GM12878 (cell line): ENCODE data around the gene SLC2A8. TPM values are rescaled to one million over a fixed set of nuclear protein-coding genes. Genes with fewer than 3 reads are reported as not detected.

Experiments
- ATAC-seq: fragments of 200-7000 bp; cut with Tn5 transposase; 3 replicates; pipeline ENCODE4 v1.9.1; 2020; ENCODE audit warnings: mild to moderate bottlenecking, moderate library complexity
- BruUV-seq: library from RNA; stranded (reverse); fragments of 400-500 nt; replicated peaks from 2 replicates; lab custom pipeline; 2021; lab: Mats Ljungman, UMichigan
- CTCF ChIA-PET: fragments of 300-600 bp; sonication (Branson Sonifier 250); formaldehyde crosslinking; extraction: SDS; loops from one replicate; lab custom pipeline; 2021; ENCODE audit warnings: inconsistent platforms; lab: Yijun Ruan, JAX
- POLR2A ChIA-PET: fragments of 350-600 bp; formaldehyde crosslinking; extraction: SDS; loops from one replicate; lab custom pipeline; 2021; ENCODE audit warnings: inconsistent platforms; lab: Charles Lee
- RAD21 ChIA-PET: fragments of 300-600 bp; sonication (Branson Sonifier 250); formaldehyde crosslinking; loops from one replicate; lab custom pipeline; 2023; ENCODE audit warnings: antibody characterized with exemption; ENCODE audit not compliant: unreplicated experiment; lab: Charles Lee
- SMC1A ChIA-PET: fragments of 300-600 bp; sonication (Branson Sonifier 250); formaldehyde crosslinking; loops from one replicate; lab custom pipeline; 2023; ENCODE audit not compliant: unreplicated experiment, uncharacterized antibody; lab: Charles Lee
- DNase-seq: peaks from one replicate; pipeline ENCODE4 v3.0.0-alpha.2; 2011; ENCODE audit warnings: low read depth, low spot score
- FAIRE-seq: peaks from 3 replicates; lab custom pipeline; 2011; peaks lifted over from hg19 to GRCh38; lab: Jason Lieb, UNC
- H2AFZ ChIP-seq: 2 replicates; pipeline ENCODE4 v1.6.0; 2011; ENCODE audit warnings: low read depth, low read length, control low read depth; ENCODE audit not compliant: control insufficient read depth
- H3K27ac ChIP-seq: 2 replicates; pipeline ENCODE4 v1.5.1; 2011; ENCODE audit warnings: control low read depth; ENCODE audit not compliant: control insufficient read depth, insufficient read depth
- H3K27me3 ChIP-seq, 2 experiments: replicated peaks in 1 of 2; 2 replicates each; pipeline versions ENCODE4 v1.6.0 to v1.6.1; 2011; ENCODE audit warnings: low read length in 1 of 2; ENCODE audit not compliant: control insufficient read depth in 2 of 2, insufficient read depth in 2 of 2
- H3K36me3 ChIP-seq, 2 experiments: 2 replicates each; pipeline ENCODE4 v1.5.1; 2011; ENCODE audit warnings: low read length in 1 of 2; ENCODE audit not compliant: control insufficient read depth in 2 of 2, insufficient read depth in 2 of 2
- H3K4me1 ChIP-seq: 2 replicates; pipeline ENCODE4 v1.6.1; 2011; ENCODE audit warnings: mild to moderate bottlenecking, low read length, moderate library complexity, mixed read lengths; ENCODE audit not compliant: control insufficient read depth, insufficient read depth
- H3K4me2 ChIP-seq: 2 replicates; pipeline ENCODE4 v1.6.0; 2011; ENCODE audit warnings: control low read depth; ENCODE audit not compliant: control insufficient read depth, insufficient read depth
- H3K4me3 ChIP-seq: fragments of 200-600 bp; sonication (generic); 2 replicates; pipeline ENCODE4 v1.5.1; 2016
- H3K79me2 ChIP-seq: 2 replicates; pipeline ENCODE4 v1.6.0; 2011; ENCODE audit warnings: low read length; ENCODE audit not compliant: control insufficient read depth, insufficient read depth
- H3K9ac ChIP-seq: 2 replicates; pipeline ENCODE4 v1.8.0; 2011; ENCODE audit warnings: low read length, control low read depth, mixed read lengths; ENCODE audit not compliant: control insufficient read depth, insufficient read depth
- H3K9me3 ChIP-seq: replicated peaks from 3 replicates; pipeline ENCODE4 v1.5.1; 2011; ENCODE audit warnings: mild to moderate bottlenecking, low read length; ENCODE audit not compliant: control insufficient read depth, insufficient read depth
- H4K20me1 ChIP-seq: 2 replicates; pipeline ENCODE4 v1.6.0; 2011; ENCODE audit not compliant: control insufficient read depth, insufficient read depth
- BRCA1 ChIP-seq: IDR thresholded peaks from 2 replicates; pipeline ENCODE4 v1.6.1; 2011; ENCODE audit warnings: low read depth, low read length, improper control_type of control experiment
- CEBPB ChIP-seq, 2 experiments: fragments of 150-350 bp in 1 of 2; IDR thresholded peaks; 2 replicates each; pipeline ENCODE4 v1.6.1; 2012 to 2014; ENCODE audit warnings: low read depth in 2 of 2, low read length in 2 of 2, borderline replicate concordance in 1 of 2, inconsistent platforms in 1 of 2
- MAX ChIP-seq: IDR thresholded peaks from 2 replicates; pipeline ENCODE4 v1.6.1; 2012; ENCODE audit warnings: low read depth, low read length, improper control_type of control experiment
- POLR2A ChIP-seq: IDR thresholded peaks from 2 replicates; pipeline ENCODE4 v1.6.1; 2011; ENCODE audit warnings: low read depth, mild to moderate bottlenecking, low read length
- SP1 ChIP-seq: IDR thresholded peaks from one replicate; pipeline ENCODE4 v1.6.1; 2011; ENCODE audit warnings: low read depth, low read length
- SUZ12 ChIP-seq: fragments of 200-600 bp; sonication (generic); IDR thresholded peaks from one replicate; pipeline ENCODE4 v1.6.1; 2018; ENCODE audit warnings: antibody characterized with exemption, mild to moderate bottlenecking; ENCODE audit not compliant: unreplicated experiment
- ZBED1 ChIP-seq: IDR thresholded peaks from 2 replicates; pipeline ENCODE4 v1.6.1; 2016; ENCODE audit warnings: borderline replicate concordance
- ZNF207 ChIP-seq: fragments of 450-650 bp; IDR thresholded peaks from 2 replicates; pipeline ENCODE4 v1.6.1; 2014; ENCODE audit warnings: antibody characterized with exemption, mild to moderate bottlenecking, borderline replicate concordance
- ZNF24 ChIP-seq: fragments of 450-650 bp; IDR thresholded peaks from 2 replicates; pipeline ENCODE4 v1.6.1; 2017; ENCODE audit warnings: antibody characterized with exemption, mild to moderate bottlenecking
- ZNF622 ChIP-seq: fragments of 450-650 bp; IDR thresholded peaks from 2 replicates; pipeline ENCODE4 v1.6.1; 2017; ENCODE audit warnings: mild to moderate bottlenecking, inconsistent platforms
- WGBS: methylation state at CpG from one replicate; pipeline ENCODE4 v1.1.6; 2016; ENCODE audit warnings: low lambda C conversion rate; ENCODE audit not compliant: insufficient replicate concordance, insufficient coverage; ENCODE audit errors: missing lambda C conversion rate; 5-methylcytosine and 5-hydroxymethylcytosine counted together
- in situ Hi-C: fragments of 300-500 bp; cut with MboI; formaldehyde crosslinking; loops from 9 replicates; pipeline ENCODE4 v1.14.3; 2018; ENCODE audit warnings: mixed read lengths
- intact Hi-C: fragments of 100-400 bp; cut with micrococcal nuclease; formaldehyde crosslinking; loops from one replicate; pipeline ENCODE4 v1.14.2; 2022; ENCODE audit not compliant: unreplicated experiment
- polyA plus RNA-seq, 11 experiments: library from polyadenylated mRNA; depleted of rRNA in 4 of 11; unstranded in 6 of 11; stranded (reverse) in 5 of 11; fragments of >200 nt; fragmentation: Nextera tagmentation in 4 of 11; fragmentation: Illumina TruSeq in 1 of 11; extraction: Ambion mirVana in 4 of 11; extraction: Trizol in 1 of 11; gene quantifications; 1 replicate in 1 of 11; 2 replicates in 10 of 11; pipeline versions ENCODE4 v1.2.1 to v1.2.3, GENCODE V29; 2011 to 2016; ENCODE audit warnings: inconsistent platforms in 2 of 11, missing spikeins in 2 of 11, low read depth in 1 of 11
- total RNA-seq, 4 experiments: library from RNA; depleted of rRNA in 3 of 4; stranded (reverse); fragments of >200 nt in 3 of 4; fragmentation: Illumina TruSeq in 1 of 4; extraction: Trizol in 1 of 4; gene quantifications; 2 replicates each; pipeline versions ENCODE4 v1.2.1 to v1.2.3, GENCODE V29; 2013 to 2021
- TF ChIP-seq, protein P1 (sequence below): fragments of 450-650 bp; IDR thresholded peaks from 2 replicates; pipeline ENCODE4 v1.6.1; 2016; ENCODE audit warnings: mild to moderate bottlenecking

The SLC2A8 gene
- total and polyA plus RNA-seq, 10 of the 15 experiments (the other 5 are each of a cell fraction or from before 2014, with no cell fraction given), result 0.31 to 22.7 (median 10.0) TPM

GRCh38 chr9:127392166-127392565 lies 4.8 kb upstream of the SLC2A8 start:
- BruUV-seq, result no TSS peak
- Histone ChIP-seq H3K36me3 (no peaks in the 10 kb centered on the region), H3K4me2 (no peak overlapping the region), H3K4me1 (peaks cover 32% of the 10 kb centered on the region), H3K9ac (no peak overlapping the region), H3K27ac (no peak overlapping the region), H3K27me3 (no peaks in the 10 kb centered on the region), H3K4me3 (no peak overlapping the region), H3K9me3 (no peaks in the 10 kb centered on the region), H2AFZ (no peak overlapping the region)
- ChIA-PET CTCF (no interaction called here), POLR2A (no interaction called here), RAD21 (no interaction called here), SMC1A (interaction anchor here (1.1 kb wide), 1 partner anchor 12 kb away, joined by 3 read pairs; no protein-coding TSS in a partner anchor)
- FAIRE-seq (no peak), ATAC-seq (no peak), DNase-seq (no peak)
- in situ Hi-C loops, result no loop called here
- WGBS, result 52% methylated on average over 5 of the region's 5 CpGs
- TF ChIP-seq ZBED1, result no peak
- no peak for TF ChIP-seq ZNF24
- TF ChIP-seq ZNF207, result no peak
- TF ChIP-seq ZNF622, result no peak
- TF ChIP-seq MAX, result no peak
- no peak for TF ChIP-seq POLR2A
- TF ChIP-seq SUZ12, result no peak
- TF ChIP-seq SP1, result no peak
- TF ChIP-seq, protein P1, sequence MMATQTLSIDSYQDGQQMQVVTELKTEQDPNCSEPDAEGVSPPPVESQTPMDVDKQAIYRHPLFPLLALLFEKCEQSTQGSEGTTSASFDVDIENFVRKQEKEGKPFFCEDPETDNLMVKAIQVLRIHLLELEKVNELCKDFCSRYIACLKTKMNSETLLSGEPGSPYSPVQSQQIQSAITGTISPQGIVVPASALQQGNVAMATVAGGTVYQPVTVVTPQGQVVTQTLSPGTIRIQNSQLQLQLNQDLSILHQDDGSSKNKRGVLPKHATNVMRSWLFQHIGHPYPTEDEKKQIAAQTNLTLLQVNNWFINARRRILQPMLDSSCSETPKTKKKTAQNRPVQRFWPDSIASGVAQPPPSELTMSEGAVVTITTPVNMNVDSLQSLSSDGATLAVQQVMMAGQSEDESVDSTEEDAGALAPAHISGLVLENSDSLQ, result no peak
- no peak for TF ChIP-seq CEBPB (IDR thresholded peaks at IDR 0.05; ENCODE audit: borderline replicate concordance in 1 of 2, low read depth in 2 of 2, low read length in 2 of 2)
- no peak for TF ChIP-seq BRCA1
- TF ChIP-seq, all 136 proteins: peak for 0
- H3K79me2 ChIP-seq, result no peaks in the 10 kb centered on the region
- no peaks in the 10 kb centered on the region for H4K20me1 ChIP-seq
- intact Hi-C loops, result no loop called here
